HG03439 (cell line): ENCODE measurements around the gene NAV2.

ENCODE experiments used
- ATAC-seq: cut with Tn5 transposase; IDR thresholded peaks from one replicate; pipeline ENCODE4 v1.9.1; 2021; ENCODE audit warnings: mild to moderate bottlenecking, moderate library complexity; ENCODE audit not compliant: unreplicated experiment

NAV2 gene

DNA sequence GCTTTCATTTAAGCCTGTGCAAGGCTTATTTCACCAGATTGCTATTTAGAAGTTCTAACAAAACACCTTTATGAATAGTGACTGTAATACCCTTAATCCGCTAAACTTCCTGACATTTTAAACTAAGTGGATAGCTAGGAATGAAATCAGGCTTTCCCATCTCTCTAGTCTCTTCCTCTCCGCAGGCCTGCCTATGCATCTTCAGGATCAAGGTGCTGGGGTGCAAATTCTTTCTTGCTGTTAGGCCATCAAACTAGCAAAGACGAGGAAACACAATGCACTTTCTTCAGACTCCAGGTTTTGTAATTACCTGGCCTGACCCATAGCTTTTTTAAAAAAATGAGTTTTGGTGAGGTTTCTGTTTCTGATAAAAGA is 298.2 kb downstream of the NAV2 start:
- ATAC-seq = no peak

DNA sequence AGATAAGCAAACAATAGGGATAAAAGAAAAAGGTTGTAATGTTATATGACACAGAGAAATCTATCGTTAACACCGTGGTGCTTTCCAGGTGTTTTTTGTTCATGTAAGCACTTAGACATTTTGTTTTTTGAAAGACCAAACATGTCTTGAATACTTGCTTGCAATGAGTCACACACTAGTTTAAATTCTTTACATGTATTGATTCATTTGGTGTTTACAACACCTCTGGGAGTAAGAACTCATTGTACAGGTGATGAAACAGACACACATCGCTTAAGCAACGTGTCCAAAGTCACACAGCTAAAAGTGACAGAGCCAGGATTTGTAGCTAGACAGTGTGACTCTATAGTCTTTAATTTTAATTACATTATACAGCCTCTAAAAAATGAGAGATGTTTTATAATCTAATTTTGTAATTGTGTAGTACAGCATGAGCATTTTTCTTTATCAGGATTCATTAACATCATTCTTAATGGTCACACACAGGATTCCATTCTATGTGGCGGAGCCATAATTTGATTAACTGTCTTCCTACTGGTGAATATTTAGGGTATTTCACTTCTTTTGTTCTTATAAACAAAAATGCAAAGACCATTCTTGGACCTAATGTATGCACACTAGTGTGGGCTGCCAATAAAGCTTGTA is 298.8 kb downstream of the NAV2 start:
- ATAC-seq = no peak

DNA sequence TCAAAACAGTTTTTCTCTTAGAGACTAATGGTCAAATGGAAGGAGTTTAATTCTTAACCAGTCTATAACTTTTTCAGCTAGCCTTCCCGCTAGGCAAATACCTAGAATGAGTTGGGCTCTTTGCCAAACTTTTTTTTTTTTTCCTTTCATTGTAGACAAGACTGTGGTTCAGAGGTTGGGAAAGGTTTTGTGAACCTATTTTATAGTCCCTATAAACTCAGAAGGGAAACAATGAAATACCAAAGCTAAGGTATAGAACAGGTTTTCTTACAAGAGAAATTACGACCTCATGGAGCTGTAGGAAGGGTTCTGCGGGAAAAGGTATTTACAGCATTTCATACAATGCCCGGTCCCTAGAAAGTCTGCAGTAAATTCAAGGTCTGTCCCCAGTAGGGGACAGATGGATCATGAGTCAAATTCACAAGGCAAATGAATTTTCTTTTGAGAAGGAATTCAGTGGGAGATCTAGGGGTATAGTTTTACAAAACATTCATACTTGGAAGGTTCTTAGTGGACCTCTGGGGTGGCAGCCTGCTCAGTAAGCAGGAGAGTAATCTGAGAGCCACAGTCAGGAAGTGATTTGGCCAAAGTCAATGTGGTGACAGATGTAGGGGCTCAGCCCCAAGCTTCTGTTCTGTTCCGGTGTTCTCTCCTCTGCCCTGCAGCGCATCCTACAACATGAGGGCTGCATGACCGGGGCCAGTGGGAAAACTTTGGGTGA is 300.9 kb downstream of the NAV2 start:
- no peak for ATAC-seq

DNA sequence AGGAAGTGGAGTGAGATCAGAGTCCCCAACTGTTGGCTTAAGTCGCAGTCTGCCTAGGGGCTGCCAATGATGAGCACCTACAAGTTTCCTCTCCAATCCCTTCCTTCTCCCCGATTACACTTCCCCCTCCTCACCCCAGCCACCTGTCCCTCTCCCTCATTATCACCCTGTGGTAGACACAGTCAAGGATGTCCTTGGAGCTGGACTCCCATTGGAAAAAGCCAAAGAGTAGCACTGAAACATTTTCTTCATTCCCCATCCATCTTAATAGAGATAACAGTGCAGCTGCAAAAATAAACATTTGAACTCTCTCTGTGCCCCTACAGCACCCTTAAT is 301.4 kb downstream of the NAV2 start:
- ATAC-seq = no peak

DNA sequence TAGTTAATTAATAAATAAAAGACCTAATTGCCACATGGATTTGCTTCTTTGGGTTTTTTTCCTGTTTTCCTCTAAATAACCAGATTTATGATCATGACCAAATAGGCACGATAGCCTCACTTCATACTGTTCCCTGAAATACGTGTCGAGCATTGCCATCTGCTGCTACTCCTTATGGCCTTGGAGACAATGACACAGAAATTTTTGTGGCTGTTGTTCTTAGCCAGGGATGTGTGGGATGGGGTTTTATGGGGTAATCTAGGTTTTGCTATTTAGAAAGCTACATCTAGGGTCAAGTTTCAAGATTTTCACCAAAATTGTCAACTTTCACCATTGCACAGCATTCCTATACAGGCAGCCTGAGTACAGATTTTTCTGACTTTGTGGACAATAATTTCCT is 302.5 kb downstream of the NAV2 start:
- no peak for ATAC-seq

DNA sequence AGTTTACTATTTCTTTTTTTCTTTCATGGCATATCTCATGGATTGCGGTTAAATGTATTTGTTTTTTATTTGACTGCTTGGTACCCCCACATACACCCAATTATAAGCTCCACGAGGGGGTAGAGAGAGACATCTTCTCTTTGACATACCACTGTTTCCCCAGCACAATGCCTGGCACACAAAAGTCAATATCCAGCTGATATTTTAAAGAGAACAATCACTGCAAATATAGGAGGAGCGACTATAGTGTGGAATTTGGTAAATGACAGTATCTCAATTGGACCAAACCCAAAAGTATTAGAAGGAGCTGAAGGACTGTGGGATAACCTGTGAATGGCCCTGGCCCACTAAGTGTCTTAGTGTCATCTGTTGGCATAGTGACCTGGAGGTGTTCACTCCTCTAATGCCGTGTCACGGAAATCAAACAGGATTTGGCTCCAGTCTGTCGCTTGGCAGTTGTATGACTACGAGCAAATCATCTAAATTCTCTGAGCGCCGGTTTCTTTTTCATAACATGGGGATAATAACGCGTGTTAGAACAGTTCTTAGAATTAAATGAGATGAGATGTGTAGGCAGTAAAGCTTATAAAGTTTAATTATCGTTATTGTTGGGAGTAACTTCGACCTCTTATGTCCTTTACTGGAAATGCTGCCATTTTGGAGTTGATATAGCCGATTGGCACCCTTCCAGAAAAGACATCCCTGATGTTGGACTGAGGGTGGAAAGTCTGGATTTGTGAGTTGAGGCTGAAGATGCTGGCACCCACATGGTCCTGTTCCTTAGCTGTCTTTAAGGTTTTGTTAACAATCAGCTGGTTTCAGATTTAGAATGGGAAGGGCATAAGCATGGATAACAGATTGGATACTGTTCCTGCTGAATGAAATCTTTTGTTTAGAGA is 303.1 kb downstream of the NAV2 start:
- no peak for ATAC-seq

DNA sequence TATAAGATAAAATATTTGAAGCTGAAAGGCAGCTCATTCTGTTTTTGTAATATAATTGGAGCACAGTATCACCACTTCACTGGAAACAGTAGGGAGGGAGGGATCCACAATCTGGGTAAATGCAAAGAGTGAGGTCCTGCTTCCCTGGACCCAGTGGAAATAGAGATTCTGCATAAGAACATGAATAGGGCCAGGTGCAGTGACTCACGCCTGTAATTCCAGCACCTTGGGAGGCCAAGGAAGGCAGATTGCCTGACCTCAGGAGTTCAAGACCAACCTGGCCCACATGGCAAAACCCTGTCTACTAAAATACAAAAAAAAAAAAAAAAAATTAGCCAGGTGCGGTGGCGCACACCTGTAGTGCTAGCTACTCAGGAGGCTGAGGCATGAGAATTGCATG is 303.9 kb downstream of the NAV2 start:
- ATAC-seq = no peak

DNA sequence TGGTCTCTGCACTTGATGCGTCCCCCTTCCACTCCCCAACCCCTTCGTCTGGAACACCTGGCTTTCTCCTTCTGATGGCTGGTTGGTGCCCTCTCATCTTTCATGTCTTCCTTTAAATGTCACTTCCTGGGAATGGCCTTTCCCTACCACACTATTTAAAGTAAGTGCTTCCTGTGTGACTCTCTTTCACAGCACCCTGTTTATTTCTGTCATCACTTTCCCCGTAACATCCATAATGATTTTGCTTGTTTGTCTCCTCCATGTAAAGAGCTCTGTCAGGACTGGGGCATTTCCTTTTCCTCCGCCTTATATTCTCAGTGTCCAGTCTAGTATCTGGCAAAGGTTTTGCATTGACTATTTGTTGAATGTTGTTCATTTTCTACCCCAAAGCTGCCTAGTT is 304.7 kb downstream of the NAV2 start:
- ATAC-seq = no peak

DNA sequence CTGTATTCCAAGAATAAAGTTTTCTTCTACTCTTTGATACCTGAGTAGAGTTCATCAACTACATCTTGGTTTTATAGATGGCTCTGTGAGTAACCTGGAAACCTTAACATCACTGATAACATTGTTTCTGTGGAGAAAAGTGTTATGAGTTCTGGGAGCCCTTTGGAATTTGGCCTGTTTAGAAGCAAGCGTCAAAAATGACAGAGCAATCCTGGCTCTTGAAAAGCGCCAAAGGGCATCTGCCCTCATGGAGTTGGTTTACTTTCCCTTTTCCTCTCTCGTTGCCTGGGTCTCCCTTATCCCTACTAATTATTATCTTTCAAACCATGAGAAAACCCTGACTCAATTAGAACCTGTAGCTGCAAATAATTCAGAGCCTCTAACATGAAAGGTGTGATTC is 307.6 kb downstream of the NAV2 start:
- ATAC-seq = no peak

DNA sequence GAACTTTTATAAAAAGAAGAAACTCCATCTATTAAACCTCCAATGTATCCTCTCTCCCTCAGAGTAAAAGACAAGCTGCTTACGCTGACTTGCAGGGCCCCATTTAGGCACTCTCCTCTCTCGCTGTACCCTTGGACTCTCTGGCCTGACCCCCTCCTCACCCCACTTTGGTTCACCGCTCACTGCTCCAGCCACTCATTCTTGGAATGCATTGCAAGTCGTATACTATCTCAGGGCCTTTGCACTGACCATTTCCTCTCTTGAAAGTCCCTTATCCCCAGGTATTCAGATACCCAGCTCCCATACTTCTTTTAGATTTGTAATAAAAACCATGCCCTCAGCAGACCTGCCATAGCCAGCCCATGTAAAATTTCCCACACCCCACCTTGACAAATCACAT is 308.1 kb downstream of the NAV2 start:
- ATAC-seq = no peak

DNA sequence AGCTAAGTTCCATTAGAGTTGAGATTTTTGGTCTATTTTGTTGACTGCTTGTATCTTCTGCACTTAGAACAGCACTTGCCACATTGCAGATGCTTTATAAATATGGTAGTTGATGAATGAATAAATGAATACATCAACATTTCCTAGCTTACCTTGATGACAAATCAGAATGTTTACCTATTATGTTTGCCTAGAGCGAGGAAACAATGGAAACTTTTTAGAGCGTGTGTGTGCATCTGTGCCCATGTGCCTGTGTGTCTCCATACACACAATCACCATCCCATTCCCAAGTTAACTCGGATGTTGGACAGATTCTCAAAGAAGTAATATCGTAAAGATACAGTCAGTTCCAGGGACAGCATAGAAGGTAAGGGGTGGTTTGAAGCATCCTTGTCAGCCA is 308.6 kb downstream of the NAV2 start:
- ATAC-seq = no peak

DNA sequence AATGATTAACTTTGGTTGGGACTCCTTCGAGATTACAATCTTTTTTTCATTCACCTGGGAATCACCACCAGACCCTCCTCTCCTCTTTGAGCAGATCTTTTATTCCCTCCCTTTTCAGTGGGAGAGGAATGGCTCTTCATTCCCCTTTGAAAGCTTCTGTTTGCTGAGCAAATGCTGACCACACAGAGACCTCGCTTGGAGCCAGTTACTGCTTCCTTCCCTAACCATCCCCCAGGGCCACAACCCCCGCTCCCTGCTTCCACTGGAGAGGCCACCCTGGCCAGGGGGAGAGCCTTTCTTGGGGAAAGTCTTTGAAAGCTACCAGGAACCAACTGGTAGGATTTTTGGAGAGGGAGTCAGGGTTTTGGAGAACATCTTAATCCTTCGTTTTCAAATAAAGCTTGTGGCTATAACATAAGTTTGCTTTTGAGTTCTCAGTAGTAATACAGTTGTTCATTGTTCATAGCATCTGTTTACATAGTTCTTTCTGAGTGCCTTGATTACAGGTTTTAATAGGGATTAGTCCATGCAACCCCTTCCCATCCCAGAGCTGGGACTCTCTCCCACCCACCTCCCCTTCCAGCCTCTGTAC is 309.2 kb downstream of the NAV2 start:
- ATAC-seq = no peak

DNA sequence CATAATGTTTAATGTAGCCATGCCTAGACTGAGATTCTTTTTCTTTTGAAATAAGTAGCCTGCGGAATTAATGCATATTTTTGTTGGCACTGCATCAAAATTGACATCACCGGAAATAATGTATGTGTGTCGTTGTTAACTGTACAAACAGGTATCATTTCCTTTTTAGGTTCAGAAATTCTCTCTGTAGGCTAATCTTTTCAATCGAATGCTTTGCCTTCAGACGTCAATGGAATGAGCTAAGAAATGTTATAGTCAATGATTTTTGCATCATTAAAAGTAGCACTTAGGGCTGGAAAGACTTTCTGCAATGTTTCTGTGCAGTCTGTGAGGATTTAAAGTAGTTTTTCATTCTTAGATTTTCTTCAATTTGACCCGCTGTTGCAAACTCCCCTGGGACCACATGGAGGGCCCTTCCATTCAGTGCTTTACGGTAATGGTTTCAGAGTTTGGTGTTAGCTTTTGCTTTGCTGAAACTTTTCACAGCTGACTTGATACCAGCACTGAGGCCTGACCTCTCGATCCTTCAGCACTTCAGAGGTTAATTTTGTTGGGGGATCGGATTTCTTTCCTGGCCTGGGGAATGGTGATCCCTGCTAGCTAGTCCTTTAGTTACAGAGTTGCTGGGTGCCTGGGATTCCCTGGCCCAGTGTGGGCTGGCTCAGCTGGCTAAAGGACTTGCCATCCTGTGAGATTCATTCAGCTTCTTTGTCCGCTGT is 309.9 kb downstream of the NAV2 start:
- no peak for ATAC-seq

DNA sequence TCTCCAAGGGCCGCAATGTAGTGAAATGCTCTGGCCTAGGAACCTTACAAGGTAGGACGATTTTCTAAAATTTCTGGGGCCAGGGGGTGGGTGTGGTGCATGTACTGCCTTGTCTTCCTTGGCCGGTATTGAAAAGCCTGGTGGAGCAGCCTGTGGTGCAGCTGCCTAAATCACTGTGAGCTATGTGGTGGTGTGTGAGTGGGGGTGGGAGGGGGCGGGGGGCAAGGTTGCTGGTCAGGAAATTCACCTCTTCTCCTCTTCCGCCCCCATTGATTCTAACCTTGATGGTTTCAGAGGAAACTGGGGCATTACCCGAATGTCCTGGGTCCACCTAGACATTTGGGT is 310.4 kb downstream of the NAV2 start:
- no peak for ATAC-seq

DNA sequence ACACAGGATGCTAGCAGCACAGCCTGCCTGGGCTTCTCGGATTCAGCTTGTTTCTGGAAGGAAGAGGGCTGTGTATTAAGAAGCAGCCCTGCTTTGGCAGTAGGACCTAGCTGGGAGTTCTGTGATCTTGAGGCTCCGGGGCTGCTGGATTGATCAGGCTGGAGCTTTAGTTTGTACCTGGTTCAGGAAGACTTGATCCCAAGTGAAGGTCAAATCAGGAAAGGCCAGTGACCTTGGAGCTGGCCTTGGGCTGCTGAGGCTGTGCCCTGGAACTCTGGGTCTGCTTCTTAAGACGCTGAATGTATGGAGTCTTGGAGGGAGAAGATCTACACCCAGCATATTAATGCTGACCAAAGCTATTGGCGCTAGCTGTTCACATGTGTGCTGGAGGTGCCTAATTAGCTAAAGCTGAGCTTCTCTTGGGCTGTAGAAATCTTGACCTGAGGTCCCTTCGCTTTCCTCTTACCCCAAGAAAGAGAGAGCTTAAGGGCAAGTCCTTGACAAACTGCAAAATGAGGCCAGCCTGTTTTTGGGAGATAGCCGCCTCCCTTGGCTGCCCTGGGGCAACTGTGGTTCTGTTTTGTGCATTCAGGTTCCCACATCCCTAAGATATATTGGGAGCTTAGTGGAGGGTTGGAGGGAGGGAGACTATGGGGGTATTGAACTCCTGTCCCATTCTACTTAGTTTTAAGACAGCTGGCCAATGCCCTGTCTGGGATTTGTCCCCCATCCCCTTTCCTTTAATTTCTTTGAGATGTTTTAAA is 311.7 kb downstream of the NAV2 start:
- ATAC-seq = no peak

DNA sequence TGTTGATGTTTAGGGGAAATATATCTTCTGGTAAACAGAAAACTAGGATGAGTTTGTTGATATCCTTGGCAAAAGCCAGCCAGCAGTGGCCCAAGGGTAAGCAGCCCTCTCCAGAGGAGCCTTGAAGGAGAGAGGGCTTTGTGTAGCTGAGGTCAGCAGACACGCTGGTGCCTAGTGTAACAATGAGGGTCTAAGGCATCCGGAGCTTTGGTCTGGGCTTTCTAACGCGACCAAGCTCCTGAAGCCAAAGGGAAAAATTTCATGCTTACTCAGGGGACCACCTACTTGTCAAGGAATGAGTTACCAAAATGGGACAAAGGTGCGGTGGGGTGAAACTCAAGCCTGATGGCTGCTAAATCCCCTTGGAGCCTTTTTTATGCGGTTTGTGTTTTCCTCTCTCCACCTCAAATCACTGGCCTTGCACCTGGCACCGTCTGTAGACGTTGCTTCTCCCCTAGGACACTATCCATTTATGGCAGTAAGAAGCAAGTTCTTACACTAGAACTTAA is 312.7 kb downstream of the NAV2 start:
- ATAC-seq = no peak

DNA sequence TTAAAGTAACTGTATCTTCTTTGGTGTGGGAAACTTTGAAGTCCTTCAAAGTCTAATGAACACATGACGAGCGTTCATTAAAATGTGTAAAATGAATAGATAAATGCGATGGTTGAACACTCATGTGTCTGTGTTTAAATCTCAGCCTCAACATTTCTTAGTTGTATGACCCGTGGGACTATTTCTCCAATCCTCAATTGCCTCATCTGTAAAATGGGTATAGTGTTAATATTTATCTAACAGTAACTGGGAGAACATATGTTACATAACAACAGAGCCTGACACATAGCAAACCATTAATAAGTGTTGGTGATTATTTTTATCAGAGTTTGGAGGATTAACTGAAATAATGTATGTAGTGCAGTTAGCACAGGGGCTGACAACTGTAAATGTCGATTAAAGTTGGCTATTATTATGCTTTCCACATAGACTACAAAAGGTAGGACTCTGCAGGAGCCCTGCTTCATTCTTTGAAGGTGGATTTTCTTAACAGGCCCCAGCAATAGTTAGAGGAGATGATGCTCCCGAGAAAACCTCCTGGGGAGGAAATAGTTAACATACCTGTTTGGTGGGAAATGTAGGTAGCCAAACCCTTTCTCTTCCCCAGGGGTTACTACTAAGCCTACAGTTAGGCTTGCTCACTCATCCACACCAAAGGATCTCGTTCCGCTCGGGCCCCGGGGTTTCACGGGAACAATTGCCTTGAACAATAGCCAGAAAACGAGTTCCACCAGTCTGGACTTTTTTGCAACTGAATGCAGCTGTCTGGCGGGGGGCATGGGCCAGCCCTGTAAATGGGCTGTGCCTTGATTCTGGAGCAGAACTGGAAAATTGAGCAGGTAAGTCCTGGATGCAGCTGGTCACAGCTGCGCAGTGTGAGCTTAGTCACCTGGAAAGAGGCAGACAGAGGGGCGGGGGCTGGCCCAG is 314.3 kb downstream of the NAV2 start:
- ATAC-seq = no peak

DNA sequence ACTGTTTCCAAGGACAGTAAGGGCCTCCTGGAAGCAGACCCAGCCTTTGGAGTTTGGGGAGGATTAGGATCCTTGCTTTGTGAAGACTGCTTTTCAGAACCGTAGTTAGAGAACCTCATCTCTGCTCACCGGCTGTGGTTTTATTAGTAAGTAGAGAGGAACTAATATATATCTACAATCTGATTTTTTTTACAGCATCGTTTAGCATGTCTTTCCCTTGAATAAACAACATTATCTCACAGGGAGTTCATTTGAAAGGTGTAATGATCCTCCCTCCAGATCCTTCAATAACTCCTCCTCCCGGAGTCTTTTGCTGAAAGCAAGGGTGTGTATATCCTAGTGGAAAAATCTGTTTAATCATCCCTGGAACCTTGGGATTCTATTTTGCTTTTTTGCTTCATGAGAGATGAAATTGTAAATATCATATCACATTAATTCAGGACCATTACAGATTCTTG is 314.9 kb downstream of the NAV2 start:
- ATAC-seq = no peak

DNA sequence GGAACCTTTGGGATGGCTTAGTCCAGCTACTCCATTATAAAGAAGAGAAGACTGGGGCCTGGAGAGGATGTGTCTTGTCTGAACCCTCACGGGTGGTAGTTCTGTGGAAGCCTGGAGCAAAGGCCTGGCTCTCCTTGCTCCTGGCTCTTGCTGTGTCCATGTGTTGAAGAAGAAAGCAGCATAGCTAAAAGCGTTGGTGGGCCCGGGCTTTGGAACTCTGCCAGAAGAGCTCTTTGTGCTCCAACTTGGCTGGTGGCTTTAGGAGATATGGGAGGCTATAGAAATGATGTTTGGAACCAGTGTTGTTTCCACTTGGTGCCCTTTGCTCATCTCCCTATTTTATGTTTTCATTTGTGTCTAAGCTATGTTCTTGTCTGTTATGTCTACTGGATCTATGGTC is 316.6 kb downstream of the NAV2 start:
- ATAC-seq = no peak
